Activated T-cell treated with anti-CD3 and anti-CD28 coated beads, Interleukin-2, amount 50 U/mL, for 4 hours (primary cell): ENCODE results near the gene TBC1D2B. TPM values are rescaled to one million over a fixed set of nuclear protein-coding genes. Genes with fewer than 3 reads are reported as not detected.
"Not testable (repeated sequence)": the region's sequence is repeated elsewhere in the genome, so short reads cannot be mapped to it uniquely, and the experiment has no call there.

ENCODE experiments used
- ATAC-seq, 2 donors: fragments of 200-7000 bp; cut with Tn5 transposase; one replicate each; pipeline ENCODE4 v1.10.0; 2021
- DNase-seq: peaks from one replicate; pipeline ENCODE4 v3.0.0-alpha.2; 2020
- H3K27me3 Mint-ChIP-seq: one replicate; pipeline ENCODE4 v1.8.0; 2021; ENCODE audit warnings: low read depth, mixed read lengths
- H3K36me3 Mint-ChIP-seq: one replicate; pipeline ENCODE4 v1.8.0; 2022; ENCODE audit warnings: mixed read lengths; ENCODE audit not compliant: insufficient read depth
- H3K4me1 Mint-ChIP-seq: one replicate; pipeline ENCODE4 v1.8.0; 2021; ENCODE audit warnings: low read depth, mixed read lengths
- H3K4me3 Mint-ChIP-seq: one replicate; pipeline ENCODE4 v1.8.0; 2021; ENCODE audit warnings: mild to moderate bottlenecking, moderate library complexity, mixed read lengths
- H3K9me3 Mint-ChIP-seq: one replicate; pipeline ENCODE4 v1.8.0; 2021; ENCODE audit warnings: mixed read lengths
- total RNA-seq, 3 donors: library from RNA; stranded (reverse); gene quantifications; one replicate each; pipeline ENCODE4 v1.2.1, GENCODE V29; 2021

Gene TBC1D2B
- total RNA-seq, 3 donors from 2014 or later, result 22.8 to 24.9 (median 24.0) TPM

- Mint-ChIP-seq H3K4me1 (no peaks in the 10 kb centered on the region), H3K9me3 (no peaks in the 10 kb centered on the region), H3K27me3 (no peaks in the 10 kb centered on the region), H3K36me3 (no peaks in the 10 kb centered on the region), H3K4me3 (no peak overlapping the region)
- ATAC-seq (no peak), DNase-seq (no peak)
Observed at GRCh38 chr15:77974416-77975331, 102.8 kb downstream of the TBC1D2B start.

- ATAC-seq, result no peak
- no peaks in the 10 kb centered on the region for H3K4me1 Mint-ChIP-seq
- DNase-seq, result no peak
- H3K27me3 Mint-ChIP-seq, result no peaks in the 10 kb centered on the region
- H3K9me3 Mint-ChIP-seq, result no peaks in the 10 kb centered on the region
- H3K4me3 Mint-ChIP-seq, result no peak overlapping the region
- H3K36me3 Mint-ChIP-seq, result no peaks in the 10 kb centered on the region
Observed at GRCh38 chr15:77974098-77974414, 103.5 kb downstream of the TBC1D2B start.

- H3K36me3 Mint-ChIP-seq, DNase-seq, H3K27me3 Mint-ChIP-seq, H3K4me3 Mint-ChIP-seq, H3K4me1 Mint-ChIP-seq, H3K9me3 Mint-ChIP-seq, ATAC-seq: not testable (repeated sequence)
Observed at GRCh38 chr15:77973273-77974097, 104.0 kb downstream of the TBC1D2B start.

- not testable (repeated sequence) for H3K27me3 Mint-ChIP-seq, H3K9me3 Mint-ChIP-seq, H3K4me1 Mint-ChIP-seq, H3K4me3 Mint-ChIP-seq, H3K36me3 Mint-ChIP-seq, DNase-seq, ATAC-seq
Observed at GRCh38 chr15:77972706-77973105, 104.8 kb downstream of the TBC1D2B start.

- H3K36me3 Mint-ChIP-seq, H3K4me1 Mint-ChIP-seq: not testable (repeated sequence)
Observed at GRCh38 chr15:77971875-77972274, 105.6 kb downstream of the TBC1D2B start.

GRCh38 chr15:77970813-77971360 is 106.6 kb downstream of the TBC1D2B start:
- H3K36me3 Mint-ChIP-seq, H3K27me3 Mint-ChIP-seq, ATAC-seq, H3K4me3 Mint-ChIP-seq, DNase-seq, H3K9me3 Mint-ChIP-seq, H3K4me1 Mint-ChIP-seq: not testable (repeated sequence)

More at GRCh38 chr15:77971875-77972274, 105.6 kb downstream of the TBC1D2B start:
- H3K4me3 Mint-ChIP-seq, DNase-seq, H3K9me3 Mint-ChIP-seq, ATAC-seq, H3K27me3 Mint-ChIP-seq: not testable (repeated sequence)

- Mint-ChIP-seq H3K27me3 (no peaks in the 10 kb centered on the region), H3K4me3 (no peak overlapping the region), H3K36me3 (no peaks in the 10 kb centered on the region), H3K4me1 (no peaks in the 10 kb centered on the region), H3K9me3 (peaks cover 7% of the 10 kb centered on the region)
- ATAC-seq (no peak), DNase-seq (no peak)
Observed at GRCh38 chr15:77969055-77969454, 108.5 kb downstream of the TBC1D2B start.

GRCh38 chr15:77967798-77968197 is 109.7 kb downstream of the TBC1D2B start:
- H3K27me3 Mint-ChIP-seq, result peaks cover 4% of the 10 kb centered on the region
- H3K4me3 Mint-ChIP-seq, result no peak overlapping the region
- DNase-seq, result no peak
- H3K9me3 Mint-ChIP-seq, result peaks cover 7% of the 10 kb centered on the region
- no peaks in the 10 kb centered on the region for H3K36me3 Mint-ChIP-seq
- ATAC-seq, result no peak
- no peaks in the 10 kb centered on the region for H3K4me1 Mint-ChIP-seq

GRCh38 chr15:77967235-77967615 is 110.3 kb downstream of the TBC1D2B start:
- not testable (repeated sequence) for ATAC-seq, DNase-seq, H3K4me1 Mint-ChIP-seq, H3K27me3 Mint-ChIP-seq, H3K9me3 Mint-ChIP-seq, H3K36me3 Mint-ChIP-seq, H3K4me3 Mint-ChIP-seq

- DNase-seq (peak; percentile 54), ATAC-seq (peak in 1 of 2 donors; percentile 65)
- H3K9me3 Mint-ChIP-seq, result peaks cover 7% of the 10 kb centered on the region
- no peaks in the 10 kb centered on the region for H3K4me1 Mint-ChIP-seq
- H3K36me3 Mint-ChIP-seq, result no peaks in the 10 kb centered on the region
- peaks cover 4% of the 10 kb centered on the region for H3K27me3 Mint-ChIP-seq
- H3K4me3 Mint-ChIP-seq, result no peak overlapping the region
Observed at GRCh38 chr15:77966540-77967234, 110.8 kb downstream of the TBC1D2B start.

GRCh38 chr15:77964193-77964592 is 113.3 kb downstream of the TBC1D2B start:
- ATAC-seq (no peak), DNase-seq (no peak)
- peaks cover 7% of the 10 kb centered on the region for H3K9me3 Mint-ChIP-seq
- no peak overlapping the region for H3K4me3 Mint-ChIP-seq
- no peaks in the 10 kb centered on the region for H3K36me3 Mint-ChIP-seq
- H3K4me1 Mint-ChIP-seq, result peaks cover 2% of the 10 kb centered on the region
- H3K27me3 Mint-ChIP-seq, result peaks cover 4% of the 10 kb centered on the region

GRCh38 chr15:77959432-77959879 is 118.1 kb downstream of the TBC1D2B start:
- Mint-ChIP-seq H3K4me1 (peaks cover 4% of the 10 kb centered on the region), H3K4me3 (no peak overlapping the region), H3K9me3 (no peaks in the 10 kb centered on the region), H3K27me3 (peaks cover 7% of the 10 kb centered on the region), H3K36me3 (no peaks in the 10 kb centered on the region)
- ATAC-seq (peak; percentile 97 to 99), DNase-seq (peak; percentile 75)

- not testable (repeated sequence) for H3K9me3 Mint-ChIP-seq, ATAC-seq, H3K36me3 Mint-ChIP-seq, H3K4me1 Mint-ChIP-seq, H3K27me3 Mint-ChIP-seq, H3K4me3 Mint-ChIP-seq, DNase-seq
Observed at GRCh38 chr15:77958716-77959431, 118.6 kb downstream of the TBC1D2B start.
